Measurements from ENCODE around the gene PDE3A.

- TF ChIP-seq, protein P1, sequence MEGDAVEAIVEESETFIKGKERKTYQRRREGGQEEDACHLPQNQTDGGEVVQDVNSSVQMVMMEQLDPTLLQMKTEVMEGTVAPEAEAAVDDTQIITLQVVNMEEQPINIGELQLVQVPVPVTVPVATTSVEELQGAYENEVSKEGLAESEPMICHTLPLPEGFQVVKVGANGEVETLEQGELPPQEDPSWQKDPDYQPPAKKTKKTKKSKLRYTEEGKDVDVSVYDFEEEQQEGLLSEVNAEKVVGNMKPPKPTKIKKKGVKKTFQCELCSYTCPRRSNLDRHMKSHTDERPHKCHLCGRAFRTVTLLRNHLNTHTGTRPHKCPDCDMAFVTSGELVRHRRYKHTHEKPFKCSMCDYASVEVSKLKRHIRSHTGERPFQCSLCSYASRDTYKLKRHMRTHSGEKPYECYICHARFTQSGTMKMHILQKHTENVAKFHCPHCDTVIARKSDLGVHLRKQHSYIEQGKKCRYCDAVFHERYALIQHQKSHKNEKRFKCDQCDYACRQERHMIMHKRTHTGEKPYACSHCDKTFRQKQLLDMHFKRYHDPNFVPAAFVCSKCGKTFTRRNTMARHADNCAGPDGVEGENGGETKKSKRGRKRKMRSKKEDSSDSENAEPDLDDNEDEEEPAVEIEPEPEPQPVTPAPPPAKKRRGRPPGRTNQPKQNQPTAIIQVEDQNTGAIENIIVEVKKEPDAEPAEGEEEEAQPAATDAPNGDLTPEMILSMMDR (IDR thresholded peaks at IDR 0.05 in 4 of 5, conservative IDR thresholded peaks at IDR 0.05 in 1 of 5) = peak in 2 of 5 experiments; percentile 7 to 21
- peak in 1 of 2 donors; percentile 5 for TF ChIP-seq POLR2A (IDR thresholded peaks at IDR 0.05)
Observed at GRCh38 chr12:20368114-20368650, at the start of gene PDE3A.

Data from gastrocnemius medialis (tissue), 4 donors.